Measurements from ENCODE around the gene KLHL29. TPM values are rescaled to one million over a fixed set of nuclear protein-coding genes. Genes with fewer than 3 reads are reported as not detected.

KLHL29 gene
- total and polyA plus RNA-seq, 2 experiments from 2014 or later: 3.8 to 9.9 TPM

GRCh38 chr2:23520256-23520655, 135.3 kb downstream of the KLHL29 start:
- Histone ChIP-seq H3K4me2 (no peak overlapping the region), H3K27me3 (no peaks in the 10 kb centered on the region), H3K4me3 (no peak overlapping the region), H3K9me2 (replicated peaks; ENCODE audit: insufficient read depth) (no peaks in the 10 kb centered on the region), H3K79me2 (no peaks in the 10 kb centered on the region), H3K4me1 (ENCODE audit: insufficient read depth) (peaks cover 20% of the 10 kb centered on the region), H3K9me3 (ENCODE audit: low read depth) (no peaks in the 10 kb centered on the region), H3K27ac (no peak overlapping the region), H4K20me1 (ENCODE audit: insufficient read depth, poor library complexity, severe bottlenecking) (no peaks in the 10 kb centered on the region), H2AFZ (no peak overlapping the region), H3K36me3 (replicated peaks; ENCODE audit: insufficient read depth, low read depth) (no peaks in the 10 kb centered on the region)
- 64% methylated on average over 5 of the region's 5 CpGs for WGBS (ENCODE audit: low lambda C conversion rate, missing lambda C conversion rate)
- TF ChIP-seq CTCF (IDR thresholded peaks at IDR 0.05; ENCODE audit: poor library complexity) (no peak), EZH2phosphoT487 (IDR thresholded peaks at IDR 0.05; ENCODE audit: low read depth, severe bottlenecking, unreplicated experiment) (no peak), EZH2 (IDR thresholded peaks at IDR 0.05; ENCODE audit: borderline replicate concordance) (no peak)
- no peak for DNase-seq (ENCODE audit: low spot score)

DNA sequence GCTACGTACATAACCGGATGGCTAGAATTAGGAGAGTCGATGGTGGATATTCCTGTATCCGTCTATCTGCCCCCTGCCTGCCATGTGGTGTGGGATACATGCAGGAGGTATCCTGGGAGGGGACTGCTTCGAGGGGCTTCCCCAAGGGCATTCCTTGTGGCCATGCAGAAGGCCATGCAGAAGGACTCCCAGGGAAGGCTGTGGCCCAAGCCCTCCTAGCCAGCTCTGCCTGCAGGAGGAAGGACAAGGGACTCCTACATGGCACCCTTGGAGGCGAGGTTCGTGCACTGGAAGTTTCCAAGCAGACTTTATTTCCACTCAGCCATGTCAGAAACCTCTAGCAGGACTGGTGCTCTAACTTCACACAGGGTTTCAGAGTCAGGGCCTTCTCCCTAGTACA, 136.1 kb downstream of the KLHL29 start:
- Histone ChIP-seq H4K20me1 (ENCODE audit: insufficient read depth, poor library complexity, severe bottlenecking) (no peaks in the 10 kb centered on the region), H3K9me3 (ENCODE audit: low read depth) (no peaks in the 10 kb centered on the region), H3K36me3 (replicated peaks; ENCODE audit: insufficient read depth, low read depth) (no peaks in the 10 kb centered on the region), H2AFZ (no peak overlapping the region), H3K9me2 (replicated peaks; ENCODE audit: insufficient read depth) (no peaks in the 10 kb centered on the region), H3K79me2 (no peaks in the 10 kb centered on the region), H3K4me1 (ENCODE audit: insufficient read depth) (peaks cover 20% of the 10 kb centered on the region), H3K27ac (no peak overlapping the region), H3K4me2 (no peak overlapping the region), H3K4me3 (no peak overlapping the region), H3K27me3 (no peaks in the 10 kb centered on the region)
- WGBS (ENCODE audit: low lambda C conversion rate, missing lambda C conversion rate): 92% methylated on average over 7 of the region's 7 CpGs
- no peak for DNase-seq (ENCODE audit: low spot score)
- no peak for TF ChIP-seq EZH2 (IDR thresholded peaks at IDR 0.05; ENCODE audit: borderline replicate concordance)
- TF ChIP-seq CTCF (IDR thresholded peaks at IDR 0.05; ENCODE audit: poor library complexity): no peak
- TF ChIP-seq EZH2phosphoT487 (IDR thresholded peaks at IDR 0.05; ENCODE audit: low read depth, severe bottlenecking, unreplicated experiment): no peak

DNA sequence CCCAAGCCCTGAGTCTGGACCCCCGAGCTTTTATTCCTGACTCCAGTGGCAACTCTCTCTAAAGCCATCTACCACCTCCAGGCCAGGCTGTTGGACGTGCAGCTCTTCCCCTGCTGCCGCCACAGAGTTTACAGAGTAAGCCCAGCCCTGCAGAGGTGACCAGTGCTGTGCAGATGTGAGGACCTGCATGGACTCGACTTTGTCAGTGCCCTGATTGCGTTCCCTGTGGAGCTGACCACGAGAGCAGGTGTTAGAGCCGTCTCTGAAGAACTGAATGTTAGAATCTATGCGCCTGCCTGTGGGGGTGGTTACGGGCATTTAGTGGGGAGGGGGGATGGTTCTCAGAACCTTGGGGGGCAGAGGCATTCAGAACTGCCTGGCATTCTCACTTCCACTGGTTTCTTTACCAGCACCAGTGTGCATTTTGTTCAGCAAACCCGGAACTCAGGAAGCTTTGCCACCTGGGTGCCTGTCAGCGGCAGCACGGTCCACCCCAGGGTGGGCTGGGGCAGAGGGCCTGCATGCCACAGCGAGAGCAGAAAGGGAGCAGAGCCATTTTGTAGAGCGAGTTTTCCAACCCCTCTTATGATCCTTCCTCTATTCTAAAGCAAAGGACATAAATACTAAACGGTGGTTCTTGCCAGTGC, 137.9 kb downstream of the KLHL29 start:
- H3K27ac ChIP-seq: no peak overlapping the region
- 74% methylated on average over 15 of the region's 15 CpGs for WGBS (ENCODE audit: low lambda C conversion rate, missing lambda C conversion rate)

More for the DNA sequence above, 137.9 kb downstream of the KLHL29 start:
- Histone ChIP-seq H3K4me2 (no peak overlapping the region), H4K20me1 (ENCODE audit: insufficient read depth, poor library complexity, severe bottlenecking) (no peaks in the 10 kb centered on the region), H2AFZ (no peak overlapping the region), H3K9me3 (ENCODE audit: low read depth) (no peaks in the 10 kb centered on the region), H3K36me3 (replicated peaks; ENCODE audit: insufficient read depth, low read depth) (no peaks in the 10 kb centered on the region), H3K9me2 (replicated peaks; ENCODE audit: insufficient read depth) (no peaks in the 10 kb centered on the region), H3K4me1 (ENCODE audit: insufficient read depth) (peaks cover 20% of the 10 kb centered on the region), H3K4me3 (no peak overlapping the region), H3K79me2 (no peaks in the 10 kb centered on the region), H3K27me3 (no peaks in the 10 kb centered on the region)
- DNase-seq (ENCODE audit: low spot score): no peak
- TF ChIP-seq EZH2 (IDR thresholded peaks at IDR 0.05; ENCODE audit: borderline replicate concordance): no peak
- TF ChIP-seq EZH2phosphoT487 (IDR thresholded peaks at IDR 0.05; ENCODE audit: low read depth, severe bottlenecking, unreplicated experiment): no peak
- no peak for TF ChIP-seq CTCF (IDR thresholded peaks at IDR 0.05; ENCODE audit: poor library complexity)

Measured in hepatocyte (in vitro differentiated cells).